DOHH2 (cell line): ENCODE data around the gene ZMIZ1.

ENCODE experiments used
- H3F3A ChIP-seq: fragments of 200-600 bp; sonication (generic), shearing (Covaris generic); 2 replicates; pipeline ENCODE4 v1.6.0; 2016; ENCODE audit warnings: antibody characterized with exemption, mild to moderate bottlenecking; ENCODE audit not compliant: control insufficient read depth, insufficient read depth
- H3K27ac ChIP-seq: fragments of 200-600 bp; sonication (generic); 2 replicates; pipeline ENCODE4 v1.5.1; 2014; ENCODE audit warnings: low read depth, mild to moderate bottlenecking, low read length, moderate library complexity
- H3K27me3 ChIP-seq: fragments of 200-600 bp; sonication (generic); 2 replicates; pipeline ENCODE4 v1.6.1; 2014; ENCODE audit warnings: mild to moderate bottlenecking, low read length, mixed read lengths; ENCODE audit not compliant: control insufficient read depth
- H3K36me3 ChIP-seq: fragments of 200-600 bp; sonication (generic); 2 replicates; pipeline ENCODE4 v1.6.1; 2014; ENCODE audit warnings: mild to moderate bottlenecking, low read length, moderate library complexity, mixed read lengths; ENCODE audit not compliant: control insufficient read depth
- H3K4me1 ChIP-seq: fragments of 200-600 bp; sonication (generic); 2 replicates; pipeline ENCODE4 v1.6.1; 2014; ENCODE audit warnings: mild to moderate bottlenecking, low read length, mixed read lengths; ENCODE audit not compliant: control insufficient read depth
- H3K4me2 ChIP-seq: fragments of 200-600 bp; sonication (generic); 2 replicates; pipeline ENCODE4 v1.6.0; 2014; ENCODE audit warnings: mild to moderate bottlenecking, low read length, moderate library complexity
- H3K4me3 ChIP-seq: fragments of 200-600 bp; sonication (generic); 2 replicates; pipeline ENCODE4 v1.5.1; 2014; ENCODE audit warnings: mild to moderate bottlenecking, low read length, mixed read lengths
- H3K79me2 ChIP-seq: fragments of 200-600 bp; sonication (generic); 2 replicates; pipeline ENCODE4 v1.6.1; 2014; ENCODE audit warnings: mild to moderate bottlenecking, low read length, mixed read lengths; ENCODE audit not compliant: control insufficient read depth
- H3K9me2 ChIP-seq: fragments of 200-600 bp; sonication (generic); replicated peaks from 2 replicates; pipeline ENCODE4 v1.6.1; 2014; ENCODE audit warnings: mild to moderate bottlenecking, low read length, mixed read lengths; ENCODE audit not compliant: control insufficient read depth
- H3K9me3 ChIP-seq: fragments of 200-600 bp; sonication (generic); 2 replicates; pipeline ENCODE4 v1.6.1; 2014; ENCODE audit warnings: antibody characterized with exemption, low read length, mixed read lengths; ENCODE audit not compliant: control insufficient read depth, insufficient read depth
- H4K20me1 ChIP-seq: fragments of 200-600 bp; sonication (generic); 2 replicates; pipeline ENCODE4 v1.6.0; 2014; ENCODE audit warnings: low read depth, mild to moderate bottlenecking, antibody characterized with exemption, low read length, moderate library complexity; ENCODE audit not compliant: control insufficient read depth, insufficient read depth
- CTCF ChIP-seq: fragments of 200-600 bp; sonication (generic); IDR thresholded peaks from one replicate; pipeline ENCODE4 v1.5.1; 2014; ENCODE audit warnings: antibody characterized with exemption, mild to moderate bottlenecking, low read depth, low read length; ENCODE audit not compliant: poor library complexity, severe bottlenecking
- EZH2phosphoT487 ChIP-seq: fragments of 200-600 bp; sonication (generic); IDR thresholded peaks from 2 replicates; pipeline ENCODE4 v1.6.1; 2017; ENCODE audit warnings: borderline replicate concordance, mild to moderate bottlenecking, antibody characterized with exemption, low read length, moderate library complexity, mixed read lengths

The ZMIZ1 gene

GRCh38 chr10:79106256-79107050 is 37.7 kb downstream of the ZMIZ1 start:
- no peak for TF ChIP-seq EZH2phosphoT487
- TF ChIP-seq CTCF, result no peak
- H3K4me1 ChIP-seq, result peaks cover 26% of the 10 kb centered on the region
- H3F3A ChIP-seq, result no peaks in the 10 kb centered on the region
- no peaks in the 10 kb centered on the region for H3K9me3 ChIP-seq
- H3K79me2 ChIP-seq, result no peaks in the 10 kb centered on the region
- no peaks in the 10 kb centered on the region for H3K36me3 ChIP-seq
- no peaks in the 10 kb centered on the region for H3K9me2 ChIP-seq
- H4K20me1 ChIP-seq, result no peaks in the 10 kb centered on the region
- no peak overlapping the region for H3K27ac ChIP-seq
- no peak overlapping the region for H3K4me2 ChIP-seq
- H3K4me3 ChIP-seq, result no peak overlapping the region
- H3K27me3 ChIP-seq, result 0 out of 2 replicates have a peak, but pooled peaks cover 4% of the 10 kb centered on the region

GRCh38 chr10:79107736-79108264 is 39.0 kb downstream of the ZMIZ1 start:
- no peak overlapping the region for H3K4me3 ChIP-seq
- H4K20me1 ChIP-seq, result no peaks in the 10 kb centered on the region
- H3K27ac ChIP-seq, result no peak overlapping the region
- H3K9me3 ChIP-seq, result no peaks in the 10 kb centered on the region
- TF ChIP-seq EZH2phosphoT487 (no peak), CTCF (no peak)
- H3F3A ChIP-seq, result no peaks in the 10 kb centered on the region
- 0 out of 2 replicates have a peak, but pooled peaks cover 3% of the 10 kb centered on the region for H3K27me3 ChIP-seq
- peaks cover 13% of the 10 kb centered on the region for H3K4me1 ChIP-seq
- no peak overlapping the region for H3K4me2 ChIP-seq
- H3K36me3 ChIP-seq, result no peaks in the 10 kb centered on the region
- H3K9me2 ChIP-seq, result no peaks in the 10 kb centered on the region
- H3K79me2 ChIP-seq, result no peaks in the 10 kb centered on the region

GRCh38 chr10:79108728-79109127 is 40.0 kb downstream of the ZMIZ1 start:
- Histone ChIP-seq H3F3A (no peaks in the 10 kb centered on the region), H3K27me3 (no peaks in the 10 kb centered on the region), H3K79me2 (no peaks in the 10 kb centered on the region), H3K4me3 (no peak overlapping the region), H3K9me2 (no peaks in the 10 kb centered on the region), H4K20me1 (no peaks in the 10 kb centered on the region), H3K4me2 (no peak overlapping the region), H3K4me1 (peaks cover 4% of the 10 kb centered on the region; the same call in 1 of the 2 replicates), H3K9me3 (no peaks in the 10 kb centered on the region), H3K36me3 (no peaks in the 10 kb centered on the region), H3K27ac (no peak overlapping the region)
- TF ChIP-seq CTCF (no peak), EZH2phosphoT487 (no peak)
